OCI-LY1 (cell line): ENCODE results near the gene LRIG1.

Experiments used
- CTCF ChIP-seq: fragments of 200-600 bp; sonication (generic), shearing (Covaris generic); IDR thresholded peaks from 2 replicates; pipeline ENCODE4 v1.5.1; 2017; ENCODE audit warnings: mild to moderate bottlenecking, antibody characterized with exemption, low read length, moderate library complexity, mixed read lengths
- EZH2 ChIP-seq: fragments of 200-600 bp; sonication (generic), shearing (Covaris generic); IDR thresholded peaks from 2 replicates; pipeline ENCODE4 v1.8.0; 2017; ENCODE audit warnings: borderline replicate concordance, mixed run types, mild to moderate bottlenecking, antibody characterized with exemption, low read length, moderate library complexity, mixed read lengths

GRCh38 chr3:66486646-66487045, 14.2 kb downstream of the LRIG1 start:
- no peak for TF ChIP-seq CTCF
- no peak for TF ChIP-seq EZH2
